ENCODE results near the gene SEPTIN2. TPM values are rescaled to one million over a fixed set of nuclear protein-coding genes. Genes with fewer than 3 reads are reported as not detected.

The SEPTIN2 gene
- total and polyA plus RNA-seq, 10 of the 15 experiments (the other 5 are each of a cell fraction or from before 2014, with no cell fraction given): 169 to 474 (median 269) TPM

DNA sequence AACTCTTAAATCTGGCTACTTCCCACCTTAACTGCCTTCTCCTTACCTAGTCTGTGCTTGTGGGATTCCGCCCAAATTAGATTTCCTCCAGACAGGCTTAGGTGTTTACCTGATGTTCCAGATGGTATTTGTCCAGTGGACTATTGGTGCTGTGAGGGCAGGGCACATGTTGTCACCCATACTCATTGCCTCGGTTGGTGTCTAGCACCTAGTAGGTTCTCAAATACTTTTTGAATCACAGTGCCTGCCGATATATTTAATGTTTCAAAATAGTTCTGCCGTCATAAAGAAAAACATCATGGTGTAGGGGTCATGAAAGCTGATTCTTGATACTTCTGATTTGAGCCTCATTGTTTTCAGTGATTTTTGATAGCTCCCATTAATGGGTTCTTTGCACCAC is 1.1 kb downstream of the SEPTIN2 start:
- H3K9ac ChIP-seq (ENCODE audit: control insufficient read depth, insufficient read depth, low read length): peak overlapping the region; percentile 81
- intact Hi-C loops (cut with micrococcal nuclease; ENCODE audit: unreplicated experiment) (loop anchor here (5.0 kb wide), 2 partner anchors 75 to 215 kb away; partner anchors contain the start of gene MTERF4), in situ Hi-C loops (cut with MboI) (no loop called here)
- H3K36me3 ChIP-seq (ENCODE audit: control insufficient read depth in 2 of 2, insufficient read depth in 2 of 2, low read length in 1 of 2): no peaks in the 10 kb centered on the region
- no peak for ATAC-seq
- CTCF ChIA-PET: interaction anchor here (0.9 to 1.0 kb wide), 2 partner anchors 43 to 77 kb away, joined by 3 read pairs; no protein-coding TSS in a partner anchor
- RAD21 ChIA-PET (ENCODE audit: unreplicated experiment): interaction anchor here (1.2 to 1.4 kb wide), 2 partner anchors 42 to 58 kb away, joined by 3 to 4 read pairs; no protein-coding TSS in a partner anchor
- H2AFZ ChIP-seq (ENCODE audit: control insufficient read depth, low read depth, low read length): no peak overlapping the region
- TF ChIP-seq FOS (IDR thresholded peaks at IDR 0.05; ENCODE audit: borderline replicate concordance, extremely low read depth, insufficient read length) (no peak), SIX5 (IDR thresholded peaks at IDR 0.05; ENCODE audit: low read depth, low read length, severe bottlenecking) (no peak), CBFB (IDR thresholded peaks at IDR 0.05; ENCODE audit: low read depth) (0 out of 2 replicates have a peak, but pooled peaks have one; percentile 11), TBL1XR1 (IDR thresholded peaks at IDR 0.05; ENCODE audit: low read depth, low read length) (no peak)
- peak overlapping the region; percentile 88 for H3K4me3 ChIP-seq
- peak overlapping the region; percentile 90 for H3K4me2 ChIP-seq (ENCODE audit: control insufficient read depth, insufficient read depth)
- H3K27me3 ChIP-seq (replicated peaks in 1 of 2; ENCODE audit: control insufficient read depth in 2 of 2, insufficient read depth in 2 of 2, low read length in 1 of 2): no peaks in the 10 kb centered on the region
- DNase-seq (ENCODE audit: low read depth, low spot score): no peak
- peaks cover 17% of the 10 kb centered on the region for H3K4me1 ChIP-seq (ENCODE audit: control insufficient read depth, insufficient read depth, low read length)
- POLR2A ChIA-PET: interaction anchor here (0.6 to 4.0 kb wide), 3 partner anchors 13 to 58 kb away, joined by 3 to 20 read pairs (median 3); no protein-coding TSS in a partner anchor
- H3K27ac ChIP-seq (ENCODE audit: control insufficient read depth, insufficient read depth): peak overlapping the region; percentile 95
- FAIRE-seq: no peak
- SMC1A ChIA-PET (ENCODE audit: uncharacterized antibody, unreplicated experiment): interaction anchor here (0.6 to 4.3 kb wide), 5 partner anchors 11 to 266 kb away, joined by 3 to 28 read pairs (median 3); no protein-coding TSS in a partner anchor
- no TSS peak for BruUV-seq (replicated peaks)
- no peaks in the 10 kb centered on the region for H3K9me3 ChIP-seq (replicated peaks; ENCODE audit: control insufficient read depth, insufficient read depth, low read length)
- peaks cover 94% of the 10 kb centered on the region for H3K79me2 ChIP-seq (ENCODE audit: control insufficient read depth, insufficient read depth, low read length)
- WGBS (ENCODE audit: insufficient coverage, insufficient replicate concordance, low lambda C conversion rate, missing lambda C conversion rate): 0% methylated on average over 4 of the region's 4 CpGs
- H4K20me1 ChIP-seq (ENCODE audit: control insufficient read depth, insufficient read depth): no peaks in the 10 kb centered on the region; the same call in 1 of the 2 replicates

DNA sequence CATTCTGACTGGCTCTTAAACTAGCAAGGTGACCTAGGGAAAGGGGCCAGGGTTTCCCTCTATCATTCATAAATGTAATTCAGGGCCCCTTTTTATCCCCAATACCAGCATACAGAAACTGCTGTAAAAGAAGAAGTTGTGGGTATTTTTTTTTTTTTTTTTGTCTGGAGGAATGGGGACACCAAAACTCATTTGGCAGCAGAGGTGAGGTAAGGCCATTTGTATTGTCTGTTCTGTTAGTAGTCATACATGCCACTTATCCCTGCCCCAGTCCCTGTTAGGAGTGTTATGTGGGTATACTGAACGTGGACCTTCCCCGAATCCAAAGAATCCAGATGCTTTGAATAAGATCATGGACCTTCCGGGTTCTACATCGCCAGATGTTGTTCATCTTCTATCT is 1.7 kb downstream of the SEPTIN2 start:
- ChIA-PET POLR2A (no interaction called here), CTCF (interaction anchor here (0.9 kb wide), 1 partner anchor 76 kb away, joined by 3 read pairs; no protein-coding TSS in a partner anchor), RAD21 (ENCODE audit: unreplicated experiment) (interaction anchor here (1.2 to 1.4 kb wide), 2 partner anchors 41 to 58 kb away, joined by 3 to 4 read pairs; no protein-coding TSS in a partner anchor), SMC1A (ENCODE audit: uncharacterized antibody, unreplicated experiment) (interaction anchor here (0.6 to 4.3 kb wide), 6 partner anchors 11 to 266 kb away, joined by 3 to 28 read pairs (median 4); no protein-coding TSS in a partner anchor)
- Histone ChIP-seq H3K4me3 (peak overlapping the region; percentile 88), H2AFZ (ENCODE audit: control insufficient read depth, low read depth, low read length) (no peak overlapping the region), H3K79me2 (ENCODE audit: control insufficient read depth, insufficient read depth, low read length) (peaks cover 93% of the 10 kb centered on the region), H3K9ac (ENCODE audit: control insufficient read depth, insufficient read depth, low read length) (peak overlapping the region; percentile 81), H3K27ac (ENCODE audit: control insufficient read depth, insufficient read depth) (peak overlapping the region; percentile 95), H3K4me1 (ENCODE audit: control insufficient read depth, insufficient read depth, low read length) (peaks cover 21% of the 10 kb centered on the region), H3K9me3 (replicated peaks; ENCODE audit: control insufficient read depth, insufficient read depth, low read length) (no peaks in the 10 kb centered on the region), H3K36me3 (ENCODE audit: control insufficient read depth in 2 of 2, insufficient read depth in 2 of 2, low read length in 1 of 2) (no peaks in the 10 kb centered on the region), H3K27me3 (replicated peaks in 1 of 2; ENCODE audit: control insufficient read depth in 2 of 2, insufficient read depth in 2 of 2, low read length in 1 of 2) (no peaks in the 10 kb centered on the region), H3K4me2 (ENCODE audit: control insufficient read depth, insufficient read depth) (peak overlapping the region; percentile 90), H4K20me1 (ENCODE audit: control insufficient read depth, insufficient read depth) (no peaks in the 10 kb centered on the region; the same call in 1 of the 2 replicates)
- TF ChIP-seq POLR2A (IDR thresholded peaks at IDR 0.05; ENCODE audit: low read depth, low read length) (0 out of 2 replicates have a peak, but pooled peaks have one; percentile 25), NBN (IDR thresholded peaks at IDR 0.05) (no peak), ZNF687 (IDR thresholded peaks at IDR 0.05) (no peak), BRCA1 (IDR thresholded peaks at IDR 0.05; ENCODE audit: low read depth, low read length) (no peak), ZNF384 (IDR thresholded peaks at IDR 0.05; ENCODE audit: borderline replicate concordance, low read depth, low read length) (peak; percentile 71; the same call in 1 of the 2 replicates), KLF5 (IDR thresholded peaks at IDR 0.05; ENCODE audit: partially characterized antibody) (no peak), JUNB (IDR thresholded peaks at IDR 0.05) (0 out of 2 replicates have a peak, but pooled peaks have one; percentile 10), SMAD5 (IDR thresholded peaks at IDR 0.05; ENCODE audit: low read depth) (no peak)
- ATAC-seq (no peak), DNase-seq (ENCODE audit: low read depth, low spot score) (no peak), FAIRE-seq (no peak)
- TSS peak; percentile 46 for BruUV-seq (replicated peaks)
- intact Hi-C loops (cut with micrococcal nuclease; ENCODE audit: unreplicated experiment): loop anchor here (5.0 kb wide), 2 partner anchors 75 to 215 kb away; partner anchors contain the start of gene MTERF4
- in situ Hi-C loops (cut with MboI): no loop called here
- WGBS (ENCODE audit: insufficient coverage, insufficient replicate concordance, low lambda C conversion rate, missing lambda C conversion rate): 86% methylated on average over 4 of the region's 4 CpGs

Data from GM12878 (cell line).